Cerebellar cortex (tissue), 1 donor: ENCODE data around the gene DDX10.

Experiments
- DNase-seq: peaks from one replicate; pipeline ENCODE4 v3.0.0-alpha.2; 2015; ENCODE audit warnings: low spot score

Gene DDX10

DNA sequence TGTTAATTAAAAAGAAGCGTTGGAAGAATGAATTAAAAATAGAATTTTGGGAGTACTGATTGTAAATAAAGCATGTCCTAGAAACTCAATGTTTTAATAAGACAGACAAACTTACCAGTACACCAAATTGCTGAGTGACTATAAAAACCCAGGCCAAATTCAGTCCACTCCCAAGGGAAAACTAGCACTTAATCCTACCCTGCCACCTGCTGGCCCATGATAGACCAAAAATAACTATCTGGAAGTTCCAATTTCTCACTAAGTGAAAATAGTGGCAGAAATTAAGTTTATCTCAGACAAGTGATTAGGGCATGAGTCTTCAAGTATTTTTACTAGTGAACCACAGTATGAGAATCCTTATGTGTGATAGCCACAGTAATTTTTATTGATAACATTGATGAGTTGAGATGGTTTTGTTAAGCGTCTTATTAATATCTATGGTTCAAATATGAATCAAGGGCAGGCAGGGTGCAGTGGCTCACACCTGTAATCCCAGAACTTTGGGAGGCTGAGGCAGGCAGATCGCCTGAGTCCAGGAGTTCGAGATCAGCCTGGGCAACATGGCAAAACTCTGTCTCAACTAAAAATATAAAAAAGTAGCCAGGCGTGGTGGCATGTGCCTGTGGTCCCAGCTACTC lies 9.8 kb upstream of the DDX10 start:
- peak; percentile 51 for DNase-seq

DNA sequence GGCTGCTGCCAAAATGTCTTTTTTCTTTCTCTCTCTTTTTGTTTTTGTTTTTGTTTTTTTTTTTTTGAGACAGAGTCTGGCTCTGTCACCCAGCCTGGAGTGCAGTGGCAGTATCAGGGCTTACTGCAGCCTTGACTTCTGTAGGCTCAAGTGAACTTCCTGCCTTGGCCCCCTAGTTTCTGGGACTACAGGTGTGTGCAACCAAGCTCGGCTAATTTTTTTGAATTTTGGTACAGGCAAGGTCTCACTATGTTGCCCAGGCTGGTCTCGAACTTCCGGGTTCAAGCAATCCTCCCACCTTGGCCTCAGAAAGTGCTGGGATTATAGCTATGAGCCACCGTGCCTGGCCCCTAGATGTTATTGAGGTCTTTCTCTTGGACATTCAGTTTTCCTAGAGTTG lies 2.2 kb upstream of the DDX10 start:
- no peak for DNase-seq

DNA sequence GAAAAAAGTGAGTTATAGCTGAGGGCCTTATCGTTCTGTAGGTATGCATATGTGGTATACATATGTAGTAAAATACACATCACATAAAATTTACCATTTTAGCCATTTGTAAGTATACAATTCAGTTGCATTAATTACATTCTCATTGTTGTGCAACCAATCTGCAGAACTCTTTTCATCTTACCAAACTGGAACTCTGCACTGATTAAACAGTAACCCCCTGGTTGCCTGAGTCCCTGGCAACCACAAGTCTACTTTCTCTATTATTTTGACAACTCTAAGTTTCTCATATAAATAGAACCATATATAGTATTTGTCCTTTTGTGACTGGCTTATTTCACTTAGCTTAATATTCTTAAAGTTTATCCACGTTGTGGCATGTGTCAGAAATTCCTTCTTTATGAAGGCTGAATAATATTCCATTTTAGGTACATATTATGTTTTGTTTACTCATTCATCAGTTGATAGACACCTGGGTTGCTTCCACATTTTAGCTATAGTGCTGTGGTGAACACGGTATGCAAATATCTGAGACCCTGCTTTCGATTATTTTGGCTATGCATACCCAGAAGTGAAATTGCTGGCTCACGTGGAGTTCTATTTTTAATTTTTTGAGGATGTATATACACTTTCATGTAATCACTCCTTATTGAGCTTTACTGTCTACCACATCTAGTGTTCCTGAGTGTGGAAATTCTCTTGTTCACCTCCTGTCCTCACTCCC lies 1.6 kb upstream of the DDX10 start:
- no peak for DNase-seq

DNA sequence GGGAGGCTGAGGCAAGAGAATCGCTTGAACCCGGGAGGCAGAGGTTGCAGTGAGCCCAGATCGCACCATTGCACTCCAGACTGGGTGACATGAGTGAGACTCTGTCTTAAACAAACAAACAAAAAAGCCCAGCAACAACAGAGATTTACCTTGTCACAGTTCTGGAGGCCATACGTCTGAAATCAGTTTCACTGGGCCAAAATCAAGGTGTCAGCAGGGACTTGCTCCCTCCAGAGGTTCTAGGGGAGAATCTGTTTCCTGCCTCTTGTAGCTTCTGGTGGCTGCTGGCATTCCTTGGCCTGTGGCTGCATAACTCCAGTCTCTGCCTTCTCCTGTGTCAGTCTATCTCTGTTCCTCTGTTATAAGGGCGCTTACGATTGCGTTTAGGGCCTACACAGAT lies 1.5 kb downstream of the DDX10 start:
- DNase-seq: no peak

DNA sequence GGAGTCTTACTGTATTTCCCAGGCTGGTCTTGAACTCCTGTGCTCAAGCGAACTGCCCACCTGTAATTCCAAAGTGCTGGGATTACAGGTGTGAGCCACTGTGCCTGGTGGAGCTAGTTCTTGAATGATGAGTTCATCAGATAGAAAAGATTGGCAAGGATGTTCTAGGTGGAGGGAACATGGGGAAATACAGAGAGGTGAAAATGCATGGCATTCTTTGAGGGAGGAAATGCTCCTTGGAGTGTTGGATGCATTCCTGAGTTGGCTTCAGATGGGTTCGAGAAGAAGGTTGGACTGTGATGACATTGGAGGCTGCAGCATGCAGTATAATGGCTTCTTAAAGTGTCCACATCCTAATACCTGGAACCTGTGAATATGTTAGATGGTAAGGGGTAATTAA lies 4.4 kb downstream of the DDX10 start:
- no peak for DNase-seq

DNA sequence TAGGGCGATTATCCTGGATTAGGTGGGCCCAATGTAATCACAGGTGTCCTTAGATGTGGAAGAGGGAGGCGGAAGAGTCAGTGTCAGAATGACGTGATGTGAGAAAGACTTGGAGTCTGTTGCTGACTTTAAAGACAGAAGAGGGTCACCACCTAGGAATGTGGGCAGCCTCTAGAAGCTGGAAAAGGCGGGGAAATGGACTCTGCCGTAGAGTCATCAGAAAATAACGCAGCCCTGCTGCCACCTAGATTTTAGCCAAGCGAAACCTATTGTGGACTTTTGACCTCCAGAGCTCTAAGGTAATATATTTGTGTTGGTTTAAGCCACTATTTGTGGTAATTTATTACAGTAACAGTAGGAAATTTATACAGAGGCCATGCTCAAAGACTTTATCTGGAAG lies 4.8 kb downstream of the DDX10 start:
- no peak for DNase-seq

DNA sequence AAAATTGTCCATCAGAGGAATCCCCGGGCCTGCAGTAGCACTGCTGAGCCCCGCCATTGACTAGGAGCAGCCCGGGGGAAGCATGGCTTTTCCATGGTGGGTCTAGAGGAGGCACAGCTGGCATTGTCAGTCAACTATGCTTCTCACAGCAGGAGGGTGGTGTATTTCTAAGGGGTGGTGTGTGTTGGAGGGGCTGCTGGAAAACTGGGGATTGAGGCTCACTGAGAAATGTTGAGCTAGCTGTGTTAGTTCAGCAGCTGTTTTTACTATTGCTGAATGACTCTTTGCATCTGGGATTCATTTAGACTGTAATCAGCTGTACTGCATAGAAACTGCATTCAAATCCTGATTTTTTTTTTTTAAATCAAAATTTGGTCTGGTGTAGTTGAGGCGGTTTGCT lies 5.6 kb downstream of the DDX10 start:
- no peak for DNase-seq

DNA sequence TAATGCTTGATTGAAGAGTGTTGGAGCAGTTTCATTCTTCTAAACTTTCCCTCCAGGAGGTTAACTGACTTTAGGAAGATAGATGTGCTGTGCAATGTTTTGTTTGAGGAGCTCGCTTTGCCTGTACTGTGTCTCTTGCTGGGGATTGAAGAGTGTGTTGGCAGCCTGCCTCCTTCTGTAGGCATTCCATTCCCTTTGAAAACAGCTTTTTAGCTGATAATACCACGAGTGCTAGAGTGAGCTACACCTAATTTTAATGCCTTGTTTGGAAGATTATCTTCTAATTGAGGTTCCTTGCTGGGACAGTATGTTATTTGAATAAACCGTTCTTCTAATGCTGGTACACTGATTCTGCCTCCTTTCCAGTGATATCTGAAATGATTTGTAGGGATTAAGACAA lies 7.2 kb downstream of the DDX10 start:
- DNase-seq: peak; percentile 25

DNA sequence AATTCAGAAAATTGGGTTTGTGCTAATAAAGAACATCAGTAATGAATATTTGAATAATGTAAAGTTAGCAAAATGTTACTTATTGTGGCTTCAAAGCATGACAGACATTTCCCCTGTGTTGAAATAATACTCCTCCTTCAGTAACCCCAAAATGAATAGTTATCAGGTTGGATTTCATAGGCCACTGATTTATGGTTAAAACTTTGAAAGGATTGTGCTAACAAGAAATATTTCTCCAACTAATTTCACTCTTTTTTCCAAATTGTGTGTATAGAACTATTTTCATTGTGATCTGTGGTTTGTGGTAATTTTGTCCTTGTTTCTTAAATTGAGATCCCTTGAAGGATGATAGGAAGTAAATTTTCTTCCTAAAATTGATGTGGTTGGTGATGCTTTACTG lies 7.9 kb downstream of the DDX10 start:
- no peak for DNase-seq

DNA sequence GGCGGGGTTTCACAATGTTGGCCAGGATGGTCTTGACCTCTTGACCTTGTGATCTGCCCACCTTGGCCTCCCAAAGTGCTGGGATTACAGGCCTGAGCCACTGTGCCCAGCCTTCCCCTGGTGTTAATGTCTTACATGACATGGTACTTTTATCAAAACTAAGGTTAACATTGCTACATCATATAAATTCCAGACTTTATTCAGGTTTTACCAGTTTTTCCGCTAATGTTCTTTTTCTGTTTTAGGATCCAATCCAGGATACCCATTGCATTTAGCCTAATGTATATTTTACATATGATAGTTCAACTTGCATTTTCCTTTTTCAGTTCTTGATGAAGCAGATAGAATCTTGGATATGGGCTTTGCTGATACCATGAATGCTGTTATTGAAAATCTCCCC lies 14.2 kb downstream of the DDX10 start:
- no peak for DNase-seq

DNA sequence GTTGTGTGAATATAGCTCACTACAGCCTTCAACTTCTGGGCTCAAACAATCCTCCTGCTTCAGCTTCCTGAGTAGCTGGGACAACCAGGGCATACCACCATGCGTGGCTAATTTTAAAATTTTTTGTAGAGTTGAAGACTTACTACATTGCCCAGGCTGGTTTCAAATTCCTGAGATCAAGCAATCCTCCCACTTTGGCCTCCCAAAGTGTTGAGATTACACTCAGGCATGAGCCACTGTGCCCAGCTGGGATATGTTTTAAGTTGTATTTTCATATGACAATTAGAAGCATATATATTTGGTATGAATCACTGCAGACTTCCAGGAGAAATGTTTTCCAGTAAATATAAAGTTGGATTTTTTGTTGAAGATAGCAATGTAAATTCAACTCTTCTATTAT lies 15.4 kb downstream of the DDX10 start:
- no peak for DNase-seq

DNA sequence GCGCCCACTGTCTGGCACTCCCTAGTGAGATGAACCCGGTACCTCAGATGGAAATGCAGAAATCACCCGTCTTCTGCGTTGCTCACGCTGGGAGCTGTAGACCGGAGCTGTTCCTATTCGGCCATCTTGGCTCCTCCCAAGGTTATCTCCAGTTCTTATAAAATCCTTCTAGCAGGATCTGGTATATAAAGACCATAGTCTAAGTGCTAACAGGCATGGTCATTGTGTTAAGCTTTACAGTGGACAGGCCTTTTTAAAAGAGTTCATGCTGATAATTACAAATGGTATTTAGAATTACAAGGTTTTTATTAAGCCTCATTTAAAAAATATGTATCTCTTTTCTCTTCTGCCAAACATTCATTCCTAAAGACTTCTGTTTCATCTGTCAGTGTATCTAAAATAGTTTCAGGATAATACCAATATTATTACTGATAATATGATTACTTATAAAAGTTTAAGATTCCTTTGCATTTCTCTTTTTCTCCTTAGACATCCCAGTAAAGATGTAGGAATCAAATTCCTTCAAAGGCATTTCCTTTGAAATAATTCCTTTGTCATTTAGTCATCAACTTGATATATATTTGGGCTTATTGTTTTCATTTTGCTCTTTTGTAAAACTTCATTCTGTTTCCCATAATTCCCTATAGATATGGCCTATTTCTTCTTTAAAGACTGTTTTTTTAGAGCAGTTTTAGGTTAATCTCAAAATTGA lies 20.7 kb downstream of the DDX10 start:
- no peak for DNase-seq

DNA sequence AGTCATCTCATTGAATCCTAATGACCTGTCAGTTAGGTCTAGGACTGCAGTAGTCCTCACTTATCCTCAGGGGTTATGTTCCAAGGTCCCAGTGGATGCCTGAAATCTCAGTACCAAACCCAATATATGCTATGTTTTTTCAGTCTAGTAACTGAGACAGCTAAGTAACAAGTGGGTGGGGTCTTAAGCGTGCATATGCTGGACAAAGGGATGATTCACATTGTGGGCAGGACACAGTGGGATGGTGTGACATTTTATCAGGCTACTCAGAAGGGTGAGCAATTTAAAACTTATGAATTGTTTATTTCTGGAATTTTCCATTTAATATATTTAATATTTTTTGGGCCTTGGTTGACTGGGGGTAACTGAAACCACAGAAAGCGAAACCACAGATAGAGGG lies 29.0 kb downstream of the DDX10 start:
- no peak for DNase-seq

DNA sequence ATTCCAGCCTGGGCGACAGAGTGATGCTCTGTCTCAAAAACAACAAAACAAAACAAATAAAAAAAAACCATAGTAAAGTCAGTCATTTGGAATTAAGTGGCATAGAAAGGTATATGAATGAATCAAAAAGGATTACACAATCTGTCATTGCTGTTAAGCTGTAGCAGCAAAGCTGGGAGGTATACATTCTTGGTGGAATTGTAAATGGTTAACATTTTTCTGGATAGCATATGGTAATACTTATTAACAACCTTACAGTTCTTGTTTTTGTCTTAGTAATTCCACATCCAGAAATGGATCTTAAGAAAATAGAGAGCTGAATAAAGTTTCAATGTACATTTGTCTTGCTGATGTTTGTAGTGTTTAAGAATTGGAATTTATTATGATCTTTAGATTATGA lies 30.0 kb downstream of the DDX10 start:
- no peak for DNase-seq

DNA sequence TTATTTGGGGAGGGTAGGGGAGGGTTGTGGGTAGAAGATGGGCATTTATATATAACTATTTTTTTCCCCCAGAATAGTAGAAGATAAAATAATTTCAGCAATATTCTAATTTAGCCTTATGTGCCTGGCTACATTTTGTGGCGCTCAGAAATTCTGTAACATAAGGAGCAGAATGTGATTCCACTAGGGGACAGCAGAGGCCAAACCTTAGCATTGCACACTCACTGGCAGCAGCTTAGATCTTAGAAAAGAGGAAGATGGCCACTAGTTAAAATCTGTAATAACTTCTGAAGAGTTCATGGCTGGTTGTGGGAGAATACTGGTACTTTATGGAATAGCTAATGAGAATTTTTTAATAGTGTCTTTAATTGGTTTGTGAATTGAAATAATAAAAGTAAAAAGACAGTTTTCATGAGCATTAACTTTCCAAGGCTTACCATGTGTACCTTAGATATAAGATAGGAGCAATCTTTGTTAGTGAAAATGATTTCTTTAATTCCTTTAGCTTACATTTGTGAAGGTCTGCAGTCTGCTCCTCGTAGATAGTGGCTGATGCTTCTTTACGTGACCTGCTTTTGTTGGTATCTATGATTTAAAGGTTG lies 33.1 kb downstream of the DDX10 start:
- DNase-seq: peak; percentile 79

DNA sequence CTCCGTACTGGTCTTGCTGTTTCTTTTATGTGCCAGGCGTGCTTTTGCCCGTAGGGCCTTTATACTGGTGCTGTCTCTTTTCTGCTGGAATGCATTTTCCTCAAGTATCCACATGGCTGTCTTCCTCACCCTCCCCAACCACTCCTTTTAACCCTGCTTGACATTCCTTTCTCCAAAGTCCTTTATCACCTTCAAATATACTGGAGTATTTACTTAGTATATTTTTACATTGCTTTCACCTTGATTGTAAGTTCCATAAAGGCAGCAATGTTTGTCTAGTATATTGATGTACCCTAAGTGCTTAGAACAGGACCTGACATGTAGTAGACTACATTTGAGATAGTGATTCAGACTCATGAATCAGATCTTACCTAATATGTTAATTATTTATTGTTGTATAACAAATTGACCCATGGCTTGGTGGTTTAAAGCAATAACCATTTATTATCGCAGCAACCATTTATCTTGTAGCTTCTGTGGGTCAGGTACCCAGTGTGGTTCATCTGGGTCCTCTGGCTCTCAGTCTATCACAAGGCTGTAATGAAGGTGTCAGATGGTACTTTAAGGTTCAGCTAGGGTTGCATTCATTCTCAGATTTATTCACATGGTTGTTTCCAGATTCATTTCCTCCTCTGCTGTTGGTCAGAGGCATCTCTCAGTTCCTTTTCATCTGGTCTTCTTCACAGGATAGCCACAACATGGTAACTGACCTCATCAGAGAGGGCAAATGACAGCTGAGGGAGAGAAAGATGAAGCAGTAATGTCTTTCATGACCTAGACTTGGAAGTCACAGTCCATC lies 34.2 kb downstream of the DDX10 start:
- DNase-seq: no peak

DNA sequence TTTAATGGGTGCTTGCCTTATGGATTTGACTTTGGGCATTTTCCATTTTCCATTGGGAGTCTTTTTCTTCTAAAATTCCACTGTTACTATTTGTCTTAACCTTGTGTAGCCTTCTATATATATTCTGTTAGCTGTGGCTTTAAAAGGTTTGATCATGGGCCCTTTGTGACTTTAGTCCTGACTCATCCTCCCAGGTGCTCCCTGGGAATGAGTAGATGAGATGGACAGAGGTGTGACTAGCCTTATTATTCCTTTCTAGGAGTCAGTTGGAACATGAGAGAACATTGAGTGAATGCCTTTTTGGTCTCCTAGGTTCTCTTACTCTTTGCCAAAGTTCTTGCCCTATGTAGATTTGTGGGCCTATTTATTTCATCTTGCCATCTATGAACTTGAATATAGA lies 39.0 kb downstream of the DDX10 start:
- DNase-seq: no peak

DNA sequence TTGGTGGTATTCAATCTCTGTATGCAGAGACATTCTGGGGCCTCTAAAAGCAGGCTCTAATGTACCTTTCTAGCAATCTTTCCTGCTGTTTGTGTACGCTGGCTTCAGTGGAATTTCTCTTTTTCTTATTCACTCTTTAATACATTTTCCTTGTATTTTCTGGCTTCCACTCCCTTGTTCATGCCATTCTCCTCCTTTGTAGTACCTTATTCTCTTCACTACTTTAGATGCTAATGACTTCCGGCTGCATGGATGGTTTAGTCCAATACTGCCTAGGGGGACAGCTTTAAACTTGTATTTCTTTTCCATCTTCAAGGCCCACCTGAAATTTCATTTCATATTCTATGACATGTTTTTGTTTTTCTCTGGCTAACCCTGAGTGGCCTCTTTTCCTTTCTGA lies 40.2 kb downstream of the DDX10 start:
- DNase-seq: no peak

DNA sequence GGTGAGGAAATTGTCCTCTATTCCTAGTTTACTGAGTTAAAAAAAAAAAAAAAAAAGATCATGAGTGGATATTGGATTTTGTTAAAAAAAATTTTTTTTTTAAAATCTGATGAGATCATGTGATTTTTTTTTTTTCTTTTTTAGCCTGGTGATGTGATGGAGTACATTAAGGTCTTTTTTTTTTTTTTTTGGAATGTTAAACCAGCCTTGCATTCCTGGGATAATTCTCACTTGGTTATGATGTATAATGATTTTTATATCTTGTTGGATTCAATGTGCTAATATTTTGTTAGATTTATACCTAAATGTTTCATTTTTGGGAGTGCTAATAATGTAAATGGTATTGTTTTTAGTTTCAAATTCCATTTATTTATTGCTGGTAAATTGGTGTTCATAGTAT lies 43.3 kb downstream of the DDX10 start:
- no peak for DNase-seq

DNA sequence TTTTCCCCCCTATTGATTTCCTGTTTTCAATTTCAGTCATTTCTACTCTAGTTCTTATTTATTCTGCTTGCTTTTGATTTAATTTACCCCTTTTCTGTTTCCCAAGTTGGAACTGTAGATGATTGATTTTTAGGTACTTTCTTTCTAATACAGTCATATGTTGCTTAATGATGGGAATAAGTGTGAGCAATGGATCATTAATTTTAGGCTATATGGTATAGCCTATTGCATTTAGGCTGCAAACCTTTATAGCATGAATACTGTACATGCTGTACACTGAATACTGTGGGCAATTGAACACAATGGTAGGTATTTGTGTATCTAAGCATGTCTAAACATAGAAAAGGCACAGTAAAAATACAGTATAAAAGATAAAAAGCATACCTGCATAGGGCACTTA lies 44.9 kb downstream of the DDX10 start:
- DNase-seq: no peak

DNA sequence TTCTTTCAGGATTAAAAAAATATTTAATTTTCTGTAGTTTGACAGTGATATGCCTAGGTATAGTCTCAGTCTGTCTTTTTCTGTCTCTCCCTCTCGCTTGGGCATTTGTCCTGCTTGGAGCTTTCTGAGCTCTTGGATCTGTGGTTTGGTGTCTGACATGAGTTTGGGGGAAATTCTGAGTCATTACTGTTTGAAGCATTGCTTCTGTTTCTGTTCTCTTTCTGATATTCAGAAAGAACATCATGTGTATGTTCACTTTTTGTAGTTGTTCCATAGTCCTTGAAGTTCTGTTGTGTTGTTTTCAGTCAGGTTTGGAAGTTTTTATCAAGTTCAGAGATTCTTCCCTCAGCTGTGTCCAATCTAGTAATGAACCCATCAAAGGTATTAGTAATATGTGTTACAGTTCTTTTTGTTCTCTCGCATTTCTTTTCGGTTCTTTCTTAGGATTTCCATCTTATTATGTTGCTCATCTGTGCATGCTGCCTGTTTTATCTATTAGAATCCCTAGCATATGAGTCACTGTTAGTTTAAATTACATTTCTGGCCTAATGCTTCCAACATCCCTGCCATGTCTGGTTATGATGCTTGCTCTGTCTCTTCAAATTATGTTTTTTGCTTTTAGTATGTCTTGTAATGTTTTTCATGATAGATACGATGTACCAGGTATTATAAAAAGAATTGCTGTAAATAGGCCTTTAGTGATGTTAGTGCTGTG lies 48.4 kb downstream of the DDX10 start:
- DNase-seq: no peak

DNA sequence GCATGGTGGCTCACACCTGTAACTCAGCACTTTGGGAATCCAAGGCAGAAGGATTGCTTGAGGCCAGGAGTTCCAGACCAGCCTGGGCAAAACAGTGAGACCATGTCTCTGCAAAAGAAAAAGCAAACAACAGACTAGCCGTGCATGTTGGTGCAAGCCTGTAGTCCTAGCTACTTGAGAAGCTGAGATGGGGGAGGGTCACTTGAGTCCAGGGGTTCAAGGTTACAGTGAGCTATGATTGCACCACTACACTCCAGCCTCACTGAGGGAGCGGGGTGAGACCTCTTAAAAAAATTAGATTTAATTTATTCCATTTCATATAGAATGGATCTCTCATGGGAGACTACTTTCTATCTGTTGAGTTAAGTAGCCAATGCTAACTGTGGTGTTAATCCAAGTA lies 50.4 kb downstream of the DDX10 start:
- DNase-seq: no peak
